ENCODE results near the gene ITPKC. TPM values are rescaled to one million over a fixed set of nuclear protein-coding genes. Genes with fewer than 3 reads are reported as not detected.
A peak's percentile ranks its signal among the peaks of the same experiment; 100 is the strongest.

ITPKC gene
- total and polyA plus RNA-seq, 2 of the 13 experiments (the other 11 are each of a cell fraction or from before 2014, with no cell fraction given): 6.9 to 11.2 TPM

GRCh38 chr19:40755248-40755624 lies 38.3 kb downstream of the ITPKC start:
- Histone ChIP-seq H3K9me3 (ENCODE audit: low read length) (no peaks in the 10 kb centered on the region), H3K27me3 (ENCODE audit: control insufficient read depth in 1 of 2, insufficient read depth in 2 of 2, low read length in 2 of 2) (no peaks in the 10 kb centered on the region; a peak in 1 of 5 replicates), H2AFZ (ENCODE audit: low read length) (no peak overlapping the region), H4K20me1 (ENCODE audit: insufficient read depth, low read length) (peaks cover 39% of the 10 kb centered on the region), H3K4me3 (replicated peaks in 1 of 3; ENCODE audit: insufficient read depth in 1 of 3, low read depth in 2 of 3, low read length in 3 of 3) (no peak overlapping the region), H3K79me2 (ENCODE audit: insufficient read depth, low read length) (peaks cover 62% of the 10 kb centered on the region), H3K4me1 (ENCODE audit: insufficient read depth, low read length) (peaks cover 55% of the 10 kb centered on the region), H3K9ac (ENCODE audit: insufficient read depth, low read depth, low read length) (no peak overlapping the region), H3K4me2 (ENCODE audit: low read depth, low read length) (peak overlapping the region; percentile 43), H3K27ac (ENCODE audit: extremely low read length, insufficient read depth, low read length) (no peak overlapping the region), H3K36me3 (replicated peaks in 1 of 2; ENCODE audit: control insufficient read depth in 1 of 2, insufficient read depth in 2 of 2, low read length in 2 of 2) (peaks cover 15 to 42% of the 10 kb centered on the region in 2 experiments)
- CTCF ChIA-PET (ENCODE audit: low intra/inter-chr PET ratio, low total read pairs): no interaction called here
- ATAC-seq (no peak), FAIRE-seq (no peak), DNase-seq (ENCODE audit: low spot score) (no peak)
- intact Hi-C loops (cut with micrococcal nuclease; ENCODE audit: unreplicated experiment): no loop called here
- no TSS peak for BruUV-seq (replicated peaks)
- no peak for TF ChIP-seq GRHL1 (CRISPR knock-in tag; conservative IDR thresholded peaks at IDR 0.05)
- TF ChIP-seq ZXDC (CRISPR knock-in tag; IDR thresholded peaks at IDR 0.05): peak; percentile 23; the same call in 1 of the 2 replicates
- in situ Hi-C loops (cut with HindIII; ENCODE audit: extremely low pct_ligation_motif_present, low pct_unique_long_range_greater_than_20kb): no loop called here
- 93% methylated on average over 3 of the region's 3 CpGs for WGBS (ENCODE audit: low lambda C conversion rate)
- POLR2A ChIA-PET: interaction anchor here (0.7 to 7.8 kb wide), 5 partner anchors 10 to 43 kb away, joined by 3 to 90 read pairs (median 8); partner anchors contain the start of genes EGLN2 and RAB4B

- Histone ChIP-seq H3K36me3 (replicated peaks in 1 of 2; ENCODE audit: control insufficient read depth in 1 of 2, insufficient read depth in 2 of 2, low read length in 2 of 2) (peaks cover 19 to 48% of the 10 kb centered on the region in 2 experiments), H3K27ac (ENCODE audit: extremely low read length, insufficient read depth, low read length) (no peak overlapping the region), H3K4me3 (replicated peaks in 1 of 3; ENCODE audit: insufficient read depth in 1 of 3, low read depth in 2 of 3, low read length in 3 of 3) (no peak overlapping the region), H3K4me1 (ENCODE audit: insufficient read depth, low read length) (peaks cover 55% of the 10 kb centered on the region), H3K27me3 (ENCODE audit: control insufficient read depth in 1 of 2, insufficient read depth in 2 of 2, low read length in 2 of 2) (no peaks in the 10 kb centered on the region; a peak in 1 of 5 replicates), H3K4me2 (ENCODE audit: low read depth, low read length) (peak overlapping the region; percentile 43), H3K79me2 (ENCODE audit: insufficient read depth, low read length) (peaks cover 62% of the 10 kb centered on the region), H4K20me1 (ENCODE audit: insufficient read depth, low read length) (peaks cover 39% of the 10 kb centered on the region), H3K9ac (ENCODE audit: insufficient read depth, low read depth, low read length) (no peak overlapping the region), H2AFZ (ENCODE audit: low read length) (no peak overlapping the region), H3K9me3 (ENCODE audit: low read length) (no peaks in the 10 kb centered on the region)
- ChIA-PET POLR2A (interaction anchor here (2.8 to 7.8 kb wide), 2 partner anchors 11 to 22 kb away, joined by 8 to 90 read pairs; partner anchors contain the start of gene RAB4B), CTCF (ENCODE audit: low intra/inter-chr PET ratio, low total read pairs) (no interaction called here)
- BruUV-seq (replicated peaks): no TSS peak
- in situ Hi-C loops (cut with HindIII; ENCODE audit: extremely low pct_ligation_motif_present, low pct_unique_long_range_greater_than_20kb) (no loop called here), intact Hi-C loops (cut with micrococcal nuclease; ENCODE audit: unreplicated experiment) (no loop called here)
- TF ChIP-seq CCDC6 (CRISPR knock-in tag; IDR thresholded peaks at IDR 0.05): no peak
- TF ChIP-seq ARID4A (CRISPR knock-in tag; IDR thresholded peaks at IDR 0.05; ENCODE audit: borderline replicate concordance): no peak
- peak; percentile 9; the same call in 1 of the 2 replicates for TF ChIP-seq FOSL2 (CRISPR knock-in tag; IDR thresholded peaks at IDR 0.05)
- 98% methylated on average over 8 of the region's 8 CpGs for WGBS (ENCODE audit: low lambda C conversion rate)
- no peak for ATAC-seq
- FAIRE-seq: no peak
- no peak for DNase-seq (ENCODE audit: low spot score)
Measured at GRCh38 chr19:40755791-40756190, 38.9 kb downstream of the ITPKC start.

Measured in HepG2 (cell line).